ENCODE results near the gene ABCD4.

- TF ChIP-seq CTCF (tag by site-specific recombination; IDR thresholded peaks at IDR 0.05), result peak; percentile 27
- no peak for TF ChIP-seq ZNF311 (tag by site-specific recombination; IDR thresholded peaks at IDR 0.05; ENCODE audit: borderline replicate concordance)
- no peak for TF ChIP-seq HOXA7 (CRISPR knock-in tag; IDR thresholded peaks at IDR 0.05; ENCODE audit: borderline replicate concordance)
These were observed 544 bp downstream of the ABCD4 start for GRCh38 chr14:74302152-74302628.

Data from HEK293 (cell line).